Tibial nerve (tissue), 4 donors: Measurements from ENCODE around the gene CAMK2D. TPM values are rescaled to one million over a fixed set of nuclear protein-coding genes. Genes with fewer than 3 reads are reported as not detected.

Experiments used
- DNase-seq, 2 donors: peaks; one replicate each; pipeline ENCODE4 v3.0.0-alpha.2; 2019; ENCODE audit warnings: low spot score in 2 of 2
- H3K27ac ChIP-seq, 4 donors: fragments of 200-600 bp; sonication (generic) in 3 of 4; one replicate each; pipeline ENCODE4 v1.5.1; 2017 to 2019; ENCODE audit warnings: mild to moderate bottlenecking in 1 of 4
- H3K27me3 ChIP-seq, 2 donors: fragments of 200-600 bp; sonication (generic) in 1 of 2; one replicate each; pipeline versions ENCODE4 v1.5.1 to v1.6.0; 2017 to 2019
- H3K36me3 ChIP-seq, 3 donors: fragments of 200-600 bp; sonication (generic); one replicate each; pipeline ENCODE4 v1.5.1; 2018 to 2019
- H3K4me1 ChIP-seq, 4 donors: fragments of 200-600 bp; sonication (generic) in 3 of 4; one replicate each; pipeline ENCODE4 v1.5.1; 2017 to 2019
- H3K4me3 ChIP-seq, 4 donors: fragments of 200-600 bp; sonication (generic) in 3 of 4; one replicate each; pipeline ENCODE4 v1.5.1; 2017 to 2019; ENCODE audit warnings: mild to moderate bottlenecking in 1 of 4, moderate library complexity in 1 of 4
- H3K9me3 ChIP-seq, 4 donors: fragments of 200-600 bp; sonication (generic) in 3 of 4; one replicate each; pipeline ENCODE4 v1.5.1; 2017 to 2019
- EP300 ChIP-seq, 2 donors: sonication (generic); formaldehyde crosslinking; IDR thresholded peaks; one replicate each; pipeline ENCODE4 v1.6.1; 2017; ENCODE audit warnings: antibody characterized with exemption in 2 of 2, mild to moderate bottlenecking in 1 of 2
- POLR2A ChIP-seq, 2 donors: fragments of 450-650 bp; IDR thresholded peaks; one replicate each; pipeline ENCODE4 v1.6.1; 2017; ENCODE audit warnings: antibody characterized with exemption in 2 of 2, mild to moderate bottlenecking in 2 of 2, moderate library complexity in 2 of 2
- WGBS, 2 donors: methylation state at CpG; one replicate each; pipeline ENCODE4 v1.1.5; 2018; 5-methylcytosine and 5-hydroxymethylcytosine counted together
- total RNA-seq, 4 donors: library from RNA; depleted of rRNA; stranded (reverse); fragments of >200 nt; gene quantifications; one replicate each; pipeline ENCODE4 v1.1.0, GENCODE V29; 2016
- TF ChIP-seq, protein P1 (sequence below), 5 experiments: fragments of 200-600 bp in 3 of 5; fragments of 450-650 bp in 2 of 5; sonication (generic) in 3 of 5; IDR thresholded peaks; one replicate each; pipeline ENCODE4 v1.5.1; 2016 to 2019; ENCODE audit warnings: antibody characterized with exemption in 5 of 5, mild to moderate bottlenecking in 3 of 5, moderate library complexity in 2 of 5

CAMK2D gene
- total RNA-seq, 4 donors from 2014 or later = 30.3 to 58.5 (median 34.6) TPM

DNA sequence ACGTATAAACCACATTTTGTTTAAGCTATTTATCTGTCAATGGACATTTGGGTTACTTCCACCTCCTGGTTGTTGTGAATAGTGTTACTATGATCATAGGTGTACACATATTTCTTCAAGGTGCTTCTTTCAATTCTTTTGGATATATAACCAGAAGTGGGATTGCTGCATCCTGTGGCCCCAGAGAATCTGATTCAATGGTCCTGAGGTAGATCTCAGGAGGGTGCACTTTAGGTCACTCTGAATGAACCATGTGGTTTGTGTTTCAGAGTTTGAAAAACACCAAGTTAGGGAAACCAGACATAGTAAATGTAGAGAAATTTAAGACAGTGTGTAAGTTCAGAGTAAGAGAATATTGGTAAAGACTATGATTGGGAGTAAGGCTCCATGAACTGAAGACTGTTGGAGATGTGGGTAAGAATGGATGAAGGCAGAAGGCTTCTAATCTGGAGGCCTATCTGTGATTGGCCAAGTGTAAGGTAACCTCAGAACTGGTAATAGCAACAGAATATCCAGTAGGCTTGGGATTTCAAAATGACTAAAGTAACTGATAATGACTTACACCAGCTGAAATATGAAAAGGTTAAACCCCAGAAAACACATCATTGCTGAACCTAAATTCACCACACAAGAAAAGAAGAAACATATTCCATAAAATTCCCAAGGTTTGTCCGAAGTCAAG is 236.9 kb downstream of the CAMK2D start:
- Histone ChIP-seq H3K4me1 (no peaks in the 10 kb centered on the region), H3K27me3 (no peaks in the 10 kb centered on the region), H3K9me3 (no peaks in the 10 kb centered on the region), H3K4me3 (no peak overlapping the region), H3K36me3 (peaks cover 0 to 19% (median 0%) of the 10 kb centered on the region in 3 donors), H3K27ac (no peak overlapping the region)
- no peak for DNase-seq
- TF ChIP-seq POLR2A (IDR thresholded peaks at IDR 0.05) (no peak), EP300 (IDR thresholded peaks at IDR 0.05) (no peak)
- TF ChIP-seq, protein P1, sequence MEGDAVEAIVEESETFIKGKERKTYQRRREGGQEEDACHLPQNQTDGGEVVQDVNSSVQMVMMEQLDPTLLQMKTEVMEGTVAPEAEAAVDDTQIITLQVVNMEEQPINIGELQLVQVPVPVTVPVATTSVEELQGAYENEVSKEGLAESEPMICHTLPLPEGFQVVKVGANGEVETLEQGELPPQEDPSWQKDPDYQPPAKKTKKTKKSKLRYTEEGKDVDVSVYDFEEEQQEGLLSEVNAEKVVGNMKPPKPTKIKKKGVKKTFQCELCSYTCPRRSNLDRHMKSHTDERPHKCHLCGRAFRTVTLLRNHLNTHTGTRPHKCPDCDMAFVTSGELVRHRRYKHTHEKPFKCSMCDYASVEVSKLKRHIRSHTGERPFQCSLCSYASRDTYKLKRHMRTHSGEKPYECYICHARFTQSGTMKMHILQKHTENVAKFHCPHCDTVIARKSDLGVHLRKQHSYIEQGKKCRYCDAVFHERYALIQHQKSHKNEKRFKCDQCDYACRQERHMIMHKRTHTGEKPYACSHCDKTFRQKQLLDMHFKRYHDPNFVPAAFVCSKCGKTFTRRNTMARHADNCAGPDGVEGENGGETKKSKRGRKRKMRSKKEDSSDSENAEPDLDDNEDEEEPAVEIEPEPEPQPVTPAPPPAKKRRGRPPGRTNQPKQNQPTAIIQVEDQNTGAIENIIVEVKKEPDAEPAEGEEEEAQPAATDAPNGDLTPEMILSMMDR (IDR thresholded peaks at IDR 0.05) = no peak
- 93 to 96% methylated on average over 2 of the region's 2 CpGs for WGBS, 2 donors

DNA sequence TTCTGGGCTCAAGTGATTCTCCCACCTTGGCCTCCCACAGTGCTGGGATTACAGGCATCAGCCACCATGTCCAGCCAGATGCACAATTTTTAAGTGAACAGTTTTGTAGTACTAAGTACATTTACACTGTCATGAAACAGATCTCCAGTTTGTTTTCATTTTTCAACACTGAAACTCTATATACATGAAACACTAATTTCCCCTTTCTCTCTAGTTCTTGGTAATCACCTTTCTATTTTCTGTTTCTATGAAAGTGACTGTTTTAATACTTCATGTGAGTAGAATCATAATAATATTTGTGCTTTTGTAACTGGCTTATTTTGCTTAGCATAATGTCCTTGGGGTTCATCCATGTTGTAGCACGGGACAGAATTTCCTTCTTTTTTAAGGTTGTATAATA is 237.4 kb downstream of the CAMK2D start:
- no peak overlapping the region for H3K4me3 ChIP-seq
- peaks cover 0 to 19% (median 0%) of the 10 kb centered on the region in 3 donors for H3K36me3 ChIP-seq
- H3K27me3 ChIP-seq = no peaks in the 10 kb centered on the region
- no peak for DNase-seq
- no peaks in the 10 kb centered on the region for H3K4me1 ChIP-seq
- no peak for TF ChIP-seq POLR2A (IDR thresholded peaks at IDR 0.05)
- TF ChIP-seq EP300 (IDR thresholded peaks at IDR 0.05) = no peak
- TF ChIP-seq, protein P1 (IDR thresholded peaks at IDR 0.05) = no peak
- H3K27ac ChIP-seq = no peak overlapping the region
- H3K9me3 ChIP-seq = no peaks in the 10 kb centered on the region
- WGBS, 2 donors = 96% methylated on average over 1 of the region's 1 CpG

DNA sequence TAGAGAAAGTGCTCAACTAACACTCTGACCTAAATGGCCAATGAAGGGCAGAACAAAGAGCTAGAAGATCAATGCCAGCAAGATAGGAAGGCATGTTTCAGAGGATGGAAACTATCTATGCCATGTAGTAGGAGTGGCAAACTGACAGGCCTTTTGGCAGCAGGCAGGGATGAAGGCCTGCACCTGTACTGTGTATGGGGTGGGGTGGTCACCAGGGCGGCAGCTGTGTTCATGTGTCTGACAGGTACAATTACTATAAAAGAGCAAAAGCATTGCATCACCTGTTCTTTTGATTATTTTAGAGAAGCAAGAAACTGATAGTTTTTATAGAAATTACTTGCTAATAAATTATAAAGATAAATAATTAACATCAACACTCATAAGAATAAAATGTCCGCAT is 239.1 kb downstream of the CAMK2D start:
- WGBS, 2 donors = 94 to 95% methylated on average over 2 of the region's 2 CpGs
- H3K9me3 ChIP-seq = no peaks in the 10 kb centered on the region
- TF ChIP-seq, protein P1 (IDR thresholded peaks at IDR 0.05) = no peak
- TF ChIP-seq EP300 (IDR thresholded peaks at IDR 0.05) = no peak
- TF ChIP-seq POLR2A (IDR thresholded peaks at IDR 0.05) = no peak
- peaks cover 0 to 19% (median 0%) of the 10 kb centered on the region in 3 donors for H3K36me3 ChIP-seq
- no peak overlapping the region for H3K27ac ChIP-seq
- no peak for DNase-seq
- H3K27me3 ChIP-seq = no peaks in the 10 kb centered on the region
- no peak overlapping the region for H3K4me3 ChIP-seq
- no peaks in the 10 kb centered on the region for H3K4me1 ChIP-seq

DNA sequence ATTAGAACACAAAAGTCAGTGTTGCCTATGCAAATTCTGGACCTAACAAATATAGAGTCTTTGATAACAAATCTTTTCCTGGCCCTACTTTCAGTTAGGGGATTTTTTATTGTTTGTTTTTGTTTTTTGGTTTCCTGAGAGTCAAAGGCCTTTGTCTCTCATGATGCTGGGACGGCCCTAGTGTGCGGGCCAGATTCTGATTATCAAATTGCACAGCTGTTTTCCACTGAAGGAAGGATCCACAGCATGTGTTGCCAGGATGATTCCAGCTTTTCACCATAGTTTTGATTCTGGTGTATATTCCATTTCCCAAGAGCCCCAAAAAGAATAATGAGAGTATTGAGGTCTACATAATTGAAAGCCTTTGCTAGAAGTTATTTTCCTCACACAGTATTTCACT is 248.2 kb downstream of the CAMK2D start:
- H3K4me3 ChIP-seq = no peak overlapping the region
- no peak for DNase-seq
- no peak overlapping the region for H3K27ac ChIP-seq
- no peaks in the 10 kb centered on the region for H3K27me3 ChIP-seq
- WGBS, 2 donors = 65 to 70% methylated on average over 2 of the region's 2 CpGs
- peaks cover 2 to 32% (median 6%) of the 10 kb centered on the region in 3 donors for H3K36me3 ChIP-seq
- TF ChIP-seq, protein P1 (IDR thresholded peaks at IDR 0.05) = no peak
- TF ChIP-seq EP300 (IDR thresholded peaks at IDR 0.05) (no peak), POLR2A (IDR thresholded peaks at IDR 0.05) (no peak)
- no peaks in the 10 kb centered on the region for H3K9me3 ChIP-seq
- H3K4me1 ChIP-seq = no peaks in the 10 kb centered on the region

DNA sequence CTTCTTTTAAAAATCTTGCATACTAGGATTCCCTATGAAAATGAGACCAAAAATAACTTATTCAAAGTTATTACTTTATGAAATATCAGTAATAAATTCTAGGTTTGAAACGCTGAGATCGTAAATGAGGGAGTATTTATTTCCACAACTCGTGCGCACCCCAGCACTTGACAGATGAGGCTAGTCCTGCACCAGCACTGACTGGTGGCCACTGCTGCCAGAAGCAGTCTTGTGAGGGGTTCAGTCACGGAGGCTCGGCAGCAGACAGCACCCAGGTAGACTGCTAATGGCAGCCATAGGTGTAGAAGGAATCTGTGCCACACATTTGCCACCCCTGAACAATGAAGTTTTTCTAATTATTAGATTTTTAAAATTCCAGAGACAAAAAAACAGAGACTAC is 248.7 kb downstream of the CAMK2D start:
- WGBS, 2 donors = 96 to 99% methylated on average over 6 of the region's 6 CpGs

More for the DNA sequence above, 248.7 kb downstream of the CAMK2D start:
- H3K27me3 ChIP-seq = no peaks in the 10 kb centered on the region
- DNase-seq = no peak
- no peak overlapping the region for H3K27ac ChIP-seq
- H3K4me1 ChIP-seq = no peaks in the 10 kb centered on the region
- no peaks in the 10 kb centered on the region for H3K9me3 ChIP-seq
- no peak overlapping the region for H3K4me3 ChIP-seq
- TF ChIP-seq POLR2A (IDR thresholded peaks at IDR 0.05) (no peak), EP300 (IDR thresholded peaks at IDR 0.05) (no peak)
- TF ChIP-seq, protein P1 (IDR thresholded peaks at IDR 0.05) = no peak
- H3K36me3 ChIP-seq = peaks cover 2 to 37% (median 6%) of the 10 kb centered on the region in 3 donors
